ENCODE results near the gene MED29. TPM values are rescaled to one million over a fixed set of nuclear protein-coding genes. Genes with fewer than 3 reads are reported as not detected.

MED29 gene
- total and polyA plus RNA-seq, 2 of the 13 experiments (the other 11 are each of a cell fraction or from before 2014, with no cell fraction given): 14.0 to 19.7 TPM

- no peak for FAIRE-seq
- Histone ChIP-seq H3K79me2 (ENCODE audit: insufficient read depth, low read length) (no peaks in the 10 kb centered on the region), H3K9ac (ENCODE audit: insufficient read depth, low read depth, low read length) (no peak overlapping the region), H3K4me1 (ENCODE audit: insufficient read depth, low read length) (no peaks in the 10 kb centered on the region), H3K27ac (ENCODE audit: extremely low read length, insufficient read depth, low read length) (no peak overlapping the region), H2AFZ (ENCODE audit: low read length) (no peak overlapping the region), H3K9me3 (ENCODE audit: low read length) (no peaks in the 10 kb centered on the region), H4K20me1 (ENCODE audit: insufficient read depth, low read length) (no peaks in the 10 kb centered on the region), H3K36me3 (replicated peaks in 1 of 2; ENCODE audit: control insufficient read depth in 1 of 2, insufficient read depth in 2 of 2, low read length in 2 of 2) (peaks cover 19 to 60% of the 10 kb centered on the region in 2 experiments), H3K4me2 (ENCODE audit: low read depth, low read length) (no peak overlapping the region), H3K4me3 (replicated peaks in 1 of 3; ENCODE audit: insufficient read depth in 1 of 3, low read depth in 2 of 3, low read length in 3 of 3) (no peak overlapping the region), H3K27me3 (ENCODE audit: control insufficient read depth in 1 of 2, insufficient read depth in 2 of 2, low read length in 2 of 2) (no peaks in the 10 kb centered on the region)
- ChIA-PET CTCF (ENCODE audit: low intra/inter-chr PET ratio, low total read pairs) (no interaction called here), POLR2A (no interaction called here)
- in situ Hi-C loops (cut with HindIII; ENCODE audit: extremely low pct_ligation_motif_present, low pct_unique_long_range_greater_than_20kb): no loop called here
- ATAC-seq: no peak
- DNase-seq (ENCODE audit: low spot score): no peak
- TF ChIP-seq ZSCAN12 (CRISPR knock-in tag; IDR thresholded peaks at IDR 0.05) (no peak), NRL (CRISPR knock-in tag; IDR thresholded peaks at IDR 0.05; ENCODE audit: borderline replicate concordance) (no peak), ZBTB38 (CRISPR knock-in tag; IDR thresholded peaks at IDR 0.05) (no peak), NR2C2 (CRISPR knock-in tag; IDR thresholded peaks at IDR 0.05; ENCODE audit: borderline replicate concordance) (no peak), DNMT1 (CRISPR knock-in tag; IDR thresholded peaks at IDR 0.05) (no peak), USF2 (IDR thresholded peaks at IDR 0.05; ENCODE audit: low read depth, low read length) (no peak), USF2 (CRISPR knock-in tag; IDR thresholded peaks at IDR 0.05; ENCODE audit: borderline replicate concordance) (no peak), POLR2AphosphoS5 (IDR thresholded peaks at IDR 0.05; ENCODE audit: low read depth, low read length) (no peak), ZNF292 (CRISPR knock-in tag; IDR thresholded peaks at IDR 0.05; ENCODE audit: borderline replicate concordance, low read depth) (no peak), PBX3 (CRISPR knock-in tag; IDR thresholded peaks at IDR 0.05; ENCODE audit: borderline replicate concordance) (no peak), ZNF296 (CRISPR knock-in tag; conservative IDR thresholded peaks at IDR 0.05) (no peak)
- no TSS peak for BruUV-seq (replicated peaks)
- intact Hi-C loops (cut with micrococcal nuclease; ENCODE audit: unreplicated experiment): no loop called here
- WGBS (ENCODE audit: low lambda C conversion rate): 95% methylated on average over 1 of the region's 1 CpG
These were observed 25.6 kb upstream of the MED29 start for GRCh38 chr19:39365531-39365930.

All from HepG2 (cell line).